GM20431 (cell line): ENCODE measurements around the gene TMTC1.
"Not testable (repeated sequence)": the region's sequence is repeated elsewhere in the genome, so short reads cannot be mapped to it uniquely, and the experiment has no call there.

Experiments
- in situ Hi-C: fragments of 300-500 bp; cut with MseI, MboI; formaldehyde crosslinking; loops from one replicate; pipeline ENCODE4 v1.15.0; 2020; ENCODE audit warnings: low sequenced_read_pairs; ENCODE audit not compliant: unreplicated experiment

Gene TMTC1

GRCh38 chr12:29783773-29784666 lies at the start of gene TMTC1:
TMTC1 (minus strand) TSS chr12:29783942; CDS start chr12:29783751, 191 bp downstream.
- in situ Hi-C loops: no loop called here

- in situ Hi-C loops: no loop called here
Measured at GRCh38 chr12:29831173-29831572, 47.4 kb upstream of the TMTC1 start.

- in situ Hi-C loops: no loop called here
Measured at GRCh38 chr12:29830391-29830790, 46.6 kb upstream of the TMTC1 start.

GRCh38 chr12:29818916-29819623 lies 35.3 kb upstream of the TMTC1 start:
- in situ Hi-C loops: no loop called here

- in situ Hi-C loops: no loop called here
Measured at GRCh38 chr12:29816874-29817725, 33.4 kb upstream of the TMTC1 start.

- in situ Hi-C loops: not testable (repeated sequence)
Measured at GRCh38 chr12:29809616-29810361, 26.0 kb upstream of the TMTC1 start.

GRCh38 chr12:29807129-29807528 lies 23.4 kb upstream of the TMTC1 start:
- in situ Hi-C loops: no loop called here

GRCh38 chr12:29804019-29804418 lies 20.3 kb upstream of the TMTC1 start:
- in situ Hi-C loops: no loop called here

- in situ Hi-C loops: no loop called here
Measured at GRCh38 chr12:29799591-29799990, 15.8 kb upstream of the TMTC1 start.

GRCh38 chr12:29797565-29798355 lies 14.0 kb upstream of the TMTC1 start:
- in situ Hi-C loops: no loop called here

- in situ Hi-C loops: no loop called here
Measured at GRCh38 chr12:29796823-29797263, 13.1 kb upstream of the TMTC1 start.

GRCh38 chr12:29795715-29796114 lies 12.0 kb upstream of the TMTC1 start:
- in situ Hi-C loops: no loop called here

GRCh38 chr12:29794862-29795261 lies 11.1 kb upstream of the TMTC1 start:
- in situ Hi-C loops: no loop called here

GRCh38 chr12:29792853-29793252 lies 9.1 kb upstream of the TMTC1 start:
- in situ Hi-C loops: no loop called here

- in situ Hi-C loops: no loop called here
Measured at GRCh38 chr12:29792132-29792531, 8.4 kb upstream of the TMTC1 start.

- in situ Hi-C loops: no loop called here
Measured at GRCh38 chr12:29782871-29783772, 620 bp downstream of the TMTC1 start.

GRCh38 chr12:29782285-29782870 lies 1.4 kb downstream of the TMTC1 start:
- in situ Hi-C loops: no loop called here
